Caco-2 (cell line): ENCODE results near the gene CDC42BPB. TPM values are rescaled to one million over a fixed set of nuclear protein-coding genes. Genes with fewer than 3 reads are reported as not detected.

Experiments
- BruUV-seq: library from RNA; stranded (reverse); fragments of 400-500 nt; replicated peaks from 2 replicates; lab custom pipeline; 2021; lab: Mats Ljungman, UMichigan
- CTCF ChIA-PET: fragments of 300-600 bp; sonication (Branson Sonifier 250); formaldehyde crosslinking; loops from one replicate; lab custom pipeline; 2022; ENCODE audit warnings: antibody characterized with exemption; lab: Charles Lee
- POLR2A ChIA-PET: fragments of 300-600 bp; sonication (Branson Sonifier 250); formaldehyde crosslinking; loops from one replicate; lab custom pipeline; 2022; ENCODE audit warnings: antibody characterized with exemption; lab: Charles Lee
- DNase-seq, 2 experiments: peaks; one replicate each; pipeline versions ENCODE4 v3.0.0 to v3.0.0-alpha.2; 2020 to 2022
- H3K27me3 ChIP-seq: replicated peaks from 2 replicates; pipeline ENCODE4 v1.6.0; 2011; ENCODE audit warnings: low read length; ENCODE audit not compliant: control insufficient read depth, insufficient read depth
- H3K36me3 ChIP-seq: 2 replicates; pipeline ENCODE4 v1.5.1; 2011; ENCODE audit warnings: low read length; ENCODE audit not compliant: control insufficient read depth, insufficient read depth
- H3K4me1 ChIP-seq: fragments of 250-450 bp; sonication (Bioruptor Pico); 2 replicates; pipeline ENCODE4 v1.5.1; 2020; ENCODE audit warnings: mild to moderate bottlenecking
- H3K4me3 ChIP-seq: 2 replicates; pipeline ENCODE4 v1.5.1; 2011; ENCODE audit warnings: low read depth, mild to moderate bottlenecking, control low read depth, low read length
- H3K9me3 ChIP-seq: fragments of 250-450 bp; sonication (Bioruptor Pico); 2 replicates; pipeline ENCODE4 v1.5.1; 2020; ENCODE audit warnings: mild to moderate bottlenecking, moderate library complexity
- H3K27ac Mint-ChIP-seq: one replicate; pipeline ENCODE4 v1.8.0; 2022; ENCODE audit warnings: mixed read lengths; ENCODE audit not compliant: unreplicated experiment
- H3K27me3 Mint-ChIP-seq: one replicate; pipeline ENCODE4 v1.8.0; 2022; ENCODE audit warnings: mixed read lengths; ENCODE audit not compliant: insufficient read depth, unreplicated experiment
- H3K36me3 Mint-ChIP-seq: one replicate; pipeline ENCODE4 v1.8.0; 2022; ENCODE audit warnings: mild to moderate bottlenecking, mixed read lengths; ENCODE audit not compliant: insufficient read depth, unreplicated experiment
- H3K4me1 Mint-ChIP-seq: one replicate; pipeline ENCODE4 v1.8.0; 2022; ENCODE audit warnings: low read depth, mixed read lengths; ENCODE audit not compliant: unreplicated experiment
- H3K4me3 Mint-ChIP-seq: one replicate; pipeline ENCODE4 v1.8.0; 2022; ENCODE audit warnings: mild to moderate bottlenecking, moderate library complexity, mixed read lengths; ENCODE audit not compliant: unreplicated experiment
- H3K9me3 Mint-ChIP-seq: one replicate; pipeline ENCODE4 v1.8.0; 2022; ENCODE audit warnings: mixed read lengths; ENCODE audit not compliant: unreplicated experiment
- CTCF ChIP-seq, 2 experiments: fragments of 200-600 bp in 1 of 2; IDR thresholded peaks; 1 replicate in 1 of 2; 2 replicates in 1 of 2; pipeline versions ENCODE4 v1.5.1 to v1.8.0; 2011 to 2022; ENCODE audit warnings: antibody characterized with exemption in 1 of 2, control low read depth in 1 of 2, inconsistent platforms in 1 of 2, low read depth in 1 of 2, low read length in 1 of 2, mild to moderate bottlenecking in 1 of 2, moderate library complexity in 1 of 2; ENCODE audit not compliant: insufficient read depth in 1 of 2, severe bottlenecking in 1 of 2, unreplicated experiment in 1 of 2
- intact Hi-C: fragments of 100-400 bp; cut with micrococcal nuclease; formaldehyde crosslinking; loops from one replicate; pipeline ENCODE4 v1.10.0; 2022; ENCODE audit not compliant: unreplicated experiment
- total RNA-seq: library from RNA; stranded (reverse); gene quantifications from 2 replicates; pipeline ENCODE4 v1.2.3, GENCODE V29; 2022

The CDC42BPB gene
- total RNA-seq, 1 experiment from 2014 or later = 55.1 TPM

GRCh38 chr14:103007555-103007954 lies 49.8 kb downstream of the CDC42BPB start:
- POLR2A ChIA-PET = no interaction called here
- Histone ChIP-seq H3K4me3 (no peak overlapping the region), H3K4me1 (no peaks in the 10 kb centered on the region), H3K27me3 (no peaks in the 10 kb centered on the region), H3K36me3 (no peaks in the 10 kb centered on the region), H3K9me3 (no peaks in the 10 kb centered on the region)
- no peak for DNase-seq
- CTCF ChIA-PET = no interaction called here
- Mint-ChIP-seq H3K36me3 (peaks cover 28% of the 10 kb centered on the region), H3K27me3 (no peaks in the 10 kb centered on the region), H3K4me3 (no peak overlapping the region), H3K9me3 (no peaks in the 10 kb centered on the region), H3K27ac (no peak overlapping the region), H3K4me1 (no peaks in the 10 kb centered on the region)
- intact Hi-C loops = no loop called here
- no TSS peak for BruUV-seq
- TF ChIP-seq CTCF (IDR thresholded peaks at IDR 0.05; ENCODE audit: insufficient read depth in 1 of 2, low read depth in 1 of 2, low read length in 1 of 2, severe bottlenecking in 1 of 2, unreplicated experiment in 1 of 2) = no peak

GRCh38 chr14:103006991-103007520 lies 50.3 kb downstream of the CDC42BPB start:
- H3K27ac Mint-ChIP-seq = no peak overlapping the region
- no peak for TF ChIP-seq CTCF (IDR thresholded peaks at IDR 0.05; ENCODE audit: insufficient read depth in 1 of 2, low read depth in 1 of 2, low read length in 1 of 2, severe bottlenecking in 1 of 2, unreplicated experiment in 1 of 2)
- CTCF ChIA-PET = no interaction called here
- Histone ChIP-seq H3K27me3 (no peaks in the 10 kb centered on the region), H3K36me3 (no peaks in the 10 kb centered on the region), H3K4me3 (no peak overlapping the region), H3K9me3 (no peaks in the 10 kb centered on the region), H3K4me1 (no peaks in the 10 kb centered on the region)
- no peaks in the 10 kb centered on the region for H3K27me3 Mint-ChIP-seq
- BruUV-seq = no TSS peak
- no peaks in the 10 kb centered on the region for H3K9me3 Mint-ChIP-seq
- no peak overlapping the region for H3K4me3 Mint-ChIP-seq
- no peaks in the 10 kb centered on the region for H3K4me1 Mint-ChIP-seq
- H3K36me3 Mint-ChIP-seq = peaks cover 28% of the 10 kb centered on the region
- no peak for DNase-seq
- intact Hi-C loops = no loop called here
- POLR2A ChIA-PET = no interaction called here

GRCh38 chr14:103006106-103006505 lies 51.2 kb downstream of the CDC42BPB start:
- Histone ChIP-seq H3K4me3 (no peak overlapping the region), H3K36me3 (no peaks in the 10 kb centered on the region), H3K9me3 (no peaks in the 10 kb centered on the region), H3K4me1 (no peaks in the 10 kb centered on the region), H3K27me3 (no peaks in the 10 kb centered on the region)
- no peak overlapping the region for H3K27ac Mint-ChIP-seq
- H3K4me1 Mint-ChIP-seq = no peaks in the 10 kb centered on the region
- BruUV-seq = no TSS peak
- H3K4me3 Mint-ChIP-seq = no peak overlapping the region
- POLR2A ChIA-PET = no interaction called here
- intact Hi-C loops = no loop called here
- CTCF ChIA-PET = no interaction called here
- no peak for TF ChIP-seq CTCF (IDR thresholded peaks at IDR 0.05; ENCODE audit: insufficient read depth in 1 of 2, low read depth in 1 of 2, low read length in 1 of 2, severe bottlenecking in 1 of 2, unreplicated experiment in 1 of 2)
- DNase-seq = no peak
- no peaks in the 10 kb centered on the region for H3K27me3 Mint-ChIP-seq
- H3K36me3 Mint-ChIP-seq = peaks cover 33% of the 10 kb centered on the region
- no peaks in the 10 kb centered on the region for H3K9me3 Mint-ChIP-seq
